Uterus (tissue), 4 donors: ENCODE results near the gene IDH3B. TPM values are rescaled to one million over a fixed set of nuclear protein-coding genes. Genes with fewer than 3 reads are reported as not detected.

Experiments
- DNase-seq, 2 donors: peaks; one replicate each; pipeline ENCODE4 v3.0.0-alpha.2; 2019 to 2020
- H3K27ac ChIP-seq, 2 donors: fragments of 200-600 bp; sonication (generic); 1 replicate in 1 of 2; 2 replicates in 1 of 2; pipeline ENCODE4 v1.5.1; 2016 to 2018
- H3K27me3 ChIP-seq, 2 donors: fragments of 200-600 bp; sonication (generic); one replicate each; pipeline ENCODE4 v1.5.1; 2018 to 2019; ENCODE audit warnings: control low read depth in 1 of 2
- H3K36me3 ChIP-seq, 2 donors: fragments of 200-600 bp; sonication (generic); one replicate each; pipeline ENCODE4 v1.5.1; 2019; ENCODE audit warnings: control low read depth in 1 of 2
- H3K4me1 ChIP-seq, 2 donors: fragments of 200-600 bp; sonication (generic); one replicate each; pipeline ENCODE4 v1.5.1; 2018 to 2019; ENCODE audit warnings: control low read depth in 1 of 2
- H3K4me3 ChIP-seq, 2 donors: fragments of 200-600 bp; sonication (generic); 1 replicate in 1 of 2; 2 replicates in 1 of 2; pipeline ENCODE4 v1.5.1; 2018 to 2019; ENCODE audit warnings: mild to moderate bottlenecking in 1 of 2
- H3K9me3 ChIP-seq, 2 donors: fragments of 200-600 bp; sonication (generic); one replicate each; pipeline ENCODE4 v1.5.1; 2019; ENCODE audit warnings: control low read depth in 1 of 2
- POLR2A ChIP-seq, 2 donors: fragments of 450-650 bp; IDR thresholded peaks; one replicate each; pipeline ENCODE4 v1.6.1; 2016; ENCODE audit warnings: antibody characterized with exemption in 2 of 2, mild to moderate bottlenecking in 1 of 2, moderate library complexity in 1 of 2
- intact Hi-C: fragments of 100-400 bp; cut with DNase I; formaldehyde crosslinking; loops from one replicate; pipeline ENCODE4 v1.15.1; 2023; ENCODE audit warnings: low total_unique reads
- total RNA-seq, 4 donors: library from RNA; depleted of rRNA in 3 of 4; stranded (reverse); fragments of >200 nt in 3 of 4; gene quantifications; one replicate each; pipeline versions ENCODE4 v1.1.0 to v1.2.4, GENCODE V29; 2014 to 2023
- TF ChIP-seq, protein P1 (sequence below), 4 experiments: fragments of 200-600 bp in 2 of 4; fragments of 450-650 bp in 2 of 4; sonication (generic) in 2 of 4; IDR thresholded peaks; one replicate each; pipeline ENCODE4 v1.5.1; 2016 to 2019; ENCODE audit warnings: antibody characterized with exemption in 4 of 4, mild to moderate bottlenecking in 2 of 4, moderate library complexity in 1 of 4
- donor health status: DM: yes; HTN: yes; CAD: no.

The IDH3B gene
- total RNA-seq, 4 donors from 2014 or later, result 33.8 to 220 (median 83.7) TPM

DNA sequence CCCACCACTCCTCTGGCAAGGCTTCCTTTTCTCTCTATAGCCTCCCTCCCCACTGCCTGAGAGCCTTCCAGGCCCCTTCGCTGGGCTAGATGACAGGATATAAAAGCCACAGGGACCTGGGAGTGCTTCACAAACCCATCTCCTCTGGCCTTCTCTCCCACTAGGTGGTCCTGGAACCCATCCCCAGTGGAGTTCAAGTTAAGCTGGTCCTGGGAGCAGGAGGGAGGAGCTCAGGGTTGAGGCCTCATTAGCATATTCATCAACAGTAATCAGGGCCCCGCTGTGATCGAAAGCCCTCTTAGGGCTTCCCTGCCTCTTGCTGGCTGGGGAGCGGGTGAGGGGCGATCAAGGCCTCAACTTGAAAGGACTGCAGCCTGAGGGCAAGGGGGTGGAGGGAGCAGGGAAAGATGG is 37.7 kb upstream of the IDH3B start:
- Histone ChIP-seq H3K4me1 (no peaks in the 10 kb centered on the region), H3K27ac (no peak overlapping the region), H3K36me3 (no peaks in the 10 kb centered on the region), H3K4me3 (no peak overlapping the region), H3K9me3 (no peaks in the 10 kb centered on the region), H3K27me3 (no peaks in the 10 kb centered on the region)
- DNase-seq, result no peak
- TF ChIP-seq POLR2A (IDR thresholded peaks at IDR 0.05), result no peak
- TF ChIP-seq, protein P1, sequence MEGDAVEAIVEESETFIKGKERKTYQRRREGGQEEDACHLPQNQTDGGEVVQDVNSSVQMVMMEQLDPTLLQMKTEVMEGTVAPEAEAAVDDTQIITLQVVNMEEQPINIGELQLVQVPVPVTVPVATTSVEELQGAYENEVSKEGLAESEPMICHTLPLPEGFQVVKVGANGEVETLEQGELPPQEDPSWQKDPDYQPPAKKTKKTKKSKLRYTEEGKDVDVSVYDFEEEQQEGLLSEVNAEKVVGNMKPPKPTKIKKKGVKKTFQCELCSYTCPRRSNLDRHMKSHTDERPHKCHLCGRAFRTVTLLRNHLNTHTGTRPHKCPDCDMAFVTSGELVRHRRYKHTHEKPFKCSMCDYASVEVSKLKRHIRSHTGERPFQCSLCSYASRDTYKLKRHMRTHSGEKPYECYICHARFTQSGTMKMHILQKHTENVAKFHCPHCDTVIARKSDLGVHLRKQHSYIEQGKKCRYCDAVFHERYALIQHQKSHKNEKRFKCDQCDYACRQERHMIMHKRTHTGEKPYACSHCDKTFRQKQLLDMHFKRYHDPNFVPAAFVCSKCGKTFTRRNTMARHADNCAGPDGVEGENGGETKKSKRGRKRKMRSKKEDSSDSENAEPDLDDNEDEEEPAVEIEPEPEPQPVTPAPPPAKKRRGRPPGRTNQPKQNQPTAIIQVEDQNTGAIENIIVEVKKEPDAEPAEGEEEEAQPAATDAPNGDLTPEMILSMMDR (IDR thresholded peaks at IDR 0.05), result no peak
- intact Hi-C loops, result no loop called here

DNA sequence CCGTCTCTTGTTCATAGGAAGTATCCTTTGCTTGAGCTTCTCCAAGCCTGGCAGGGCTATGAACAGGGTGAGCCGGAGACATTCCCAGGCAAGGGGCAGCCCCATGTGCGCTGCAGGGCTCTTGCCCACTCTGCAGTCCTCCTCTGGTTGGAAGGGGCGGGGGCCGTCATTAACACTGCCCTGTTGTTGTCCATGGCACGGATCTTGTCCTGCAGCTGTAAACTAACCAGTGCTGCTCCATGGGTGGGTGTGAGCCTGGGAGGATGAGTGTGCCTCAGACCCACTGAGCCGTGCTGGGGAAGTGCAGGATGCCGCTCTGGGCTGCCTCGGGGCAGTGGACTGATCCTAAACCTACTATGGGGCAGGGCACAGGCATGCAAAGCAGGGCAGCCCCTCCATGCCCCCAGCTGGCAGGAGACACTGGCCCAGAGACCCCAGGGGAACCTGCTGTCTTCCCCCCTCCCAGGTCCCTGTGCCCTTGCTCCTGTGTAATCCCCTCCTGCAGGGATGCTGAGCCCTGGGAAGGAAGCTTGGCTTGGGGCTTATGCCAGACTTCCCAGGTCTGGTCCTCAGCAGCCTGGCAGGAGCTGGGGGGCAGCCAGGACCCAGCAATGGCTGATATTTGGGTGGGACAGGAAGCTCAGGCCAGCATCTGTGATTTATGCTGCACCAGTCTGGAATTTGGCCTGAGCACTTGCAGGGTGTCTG is 37.1 kb upstream of the IDH3B start:
- Histone ChIP-seq H3K27me3 (no peaks in the 10 kb centered on the region), H3K9me3 (no peaks in the 10 kb centered on the region), H3K27ac (no peak overlapping the region), H3K4me3 (no peak overlapping the region), H3K4me1 (no peaks in the 10 kb centered on the region), H3K36me3 (no peaks in the 10 kb centered on the region)
- no peak for DNase-seq
- intact Hi-C loops, result no loop called here
- TF ChIP-seq, protein P1 (IDR thresholded peaks at IDR 0.05), result no peak
- TF ChIP-seq POLR2A (IDR thresholded peaks at IDR 0.05), result no peak

DNA sequence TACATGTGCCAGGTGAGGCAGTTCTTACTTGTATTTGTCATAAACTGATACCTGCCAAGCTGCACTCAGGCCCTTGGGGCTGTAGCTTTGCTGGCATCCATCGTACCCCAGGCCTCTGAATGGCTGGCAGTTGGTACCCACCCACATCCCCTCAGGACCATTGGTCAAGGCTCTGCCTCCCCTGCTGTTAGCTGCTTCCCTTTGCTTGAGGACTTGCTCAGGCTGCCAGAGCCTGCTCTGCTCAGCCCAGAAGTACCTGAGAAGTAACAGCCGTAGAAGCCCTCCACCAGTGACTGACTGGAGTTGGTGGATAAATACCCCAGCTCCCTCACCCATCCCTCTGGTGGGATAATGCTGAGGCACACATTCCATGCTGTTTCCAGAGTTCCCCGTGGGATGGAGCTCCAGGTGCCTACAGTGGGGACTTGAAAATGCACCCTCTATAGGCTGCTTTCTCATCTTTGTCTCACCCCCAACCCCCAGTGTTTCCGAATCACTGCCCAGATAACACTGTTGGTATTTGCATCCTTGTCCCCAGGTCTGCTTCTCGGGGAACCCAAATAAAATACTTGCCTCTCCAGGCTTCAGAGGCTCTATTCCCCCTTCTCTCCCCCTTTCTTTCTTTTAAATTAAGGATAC is 35.9 kb upstream of the IDH3B start:
- TF ChIP-seq, protein P1 (IDR thresholded peaks at IDR 0.05), result no peak
- no peak for TF ChIP-seq POLR2A (IDR thresholded peaks at IDR 0.05)
- H3K4me1 ChIP-seq, result peaks cover 0 to 5% of the 10 kb centered on the region in 2 donors
- no peak overlapping the region for H3K4me3 ChIP-seq
- no peaks in the 10 kb centered on the region for H3K9me3 ChIP-seq
- intact Hi-C loops, result no loop called here
- H3K27ac ChIP-seq, result no peak overlapping the region
- DNase-seq, result no peak
- no peaks in the 10 kb centered on the region for H3K27me3 ChIP-seq
- H3K36me3 ChIP-seq, result no peaks in the 10 kb centered on the region

DNA sequence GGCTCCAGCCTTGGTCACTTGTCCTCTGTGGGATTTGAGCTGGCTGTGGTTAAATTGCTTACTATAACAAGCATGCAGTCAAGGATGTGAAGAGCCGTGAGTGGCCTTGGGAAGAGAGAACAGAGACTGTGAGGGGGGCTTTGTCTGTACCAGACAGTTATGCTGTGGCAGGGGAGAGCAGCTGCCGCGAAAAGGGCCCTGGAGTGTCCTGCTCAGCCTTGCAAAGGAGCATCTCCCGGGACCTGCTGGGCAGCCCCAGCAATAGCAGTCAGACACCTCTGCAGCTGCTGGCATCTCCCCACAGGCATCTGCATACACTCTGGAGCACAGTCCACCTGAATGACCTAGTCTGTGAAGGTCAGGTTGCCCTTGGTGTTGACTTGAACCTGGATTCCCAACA is 34.9 kb upstream of the IDH3B start:
- no peaks in the 10 kb centered on the region for H3K36me3 ChIP-seq
- no peaks in the 10 kb centered on the region for H3K27me3 ChIP-seq
- intact Hi-C loops, result no loop called here
- TF ChIP-seq, protein P1 (IDR thresholded peaks at IDR 0.05), result no peak
- TF ChIP-seq POLR2A (IDR thresholded peaks at IDR 0.05), result no peak
- DNase-seq, result no peak
- H3K4me3 ChIP-seq, result no peak overlapping the region
- H3K4me1 ChIP-seq, result peaks cover 0 to 5% of the 10 kb centered on the region in 2 donors
- no peak overlapping the region for H3K27ac ChIP-seq
- H3K9me3 ChIP-seq, result no peaks in the 10 kb centered on the region

DNA sequence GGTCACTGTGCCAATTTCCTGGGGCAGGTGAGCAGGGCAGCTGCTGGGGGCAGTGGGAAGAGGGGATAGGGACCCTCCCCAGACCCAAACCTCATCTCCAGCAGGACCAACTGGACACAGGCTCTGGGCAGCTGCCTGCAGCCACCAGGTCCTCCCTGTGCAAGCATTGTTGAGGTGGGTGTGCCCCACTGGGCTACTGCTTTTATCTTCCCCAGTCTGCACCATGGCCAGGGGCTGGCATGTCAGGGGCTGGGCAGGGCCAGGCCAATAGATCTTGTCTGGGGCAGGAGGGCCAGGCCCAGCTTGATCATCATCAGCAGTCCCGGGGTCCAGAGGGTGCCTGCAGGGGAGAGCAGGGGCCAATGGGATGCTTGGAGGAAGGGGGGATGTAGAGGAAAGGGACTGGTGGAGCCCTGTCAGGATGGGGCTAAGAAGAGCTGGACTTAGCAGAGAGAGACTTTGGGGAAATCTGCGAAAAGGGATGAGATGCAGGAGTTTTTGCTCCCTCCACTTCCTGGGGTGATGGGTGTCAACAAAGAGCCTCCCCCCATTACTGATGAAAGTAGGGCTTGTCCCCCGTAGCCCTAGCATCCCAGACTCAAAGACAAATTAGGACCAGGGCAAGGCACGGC is 34.3 kb upstream of the IDH3B start:
- H3K36me3 ChIP-seq, result no peaks in the 10 kb centered on the region
- intact Hi-C loops, result no loop called here
- TF ChIP-seq, protein P1 (IDR thresholded peaks at IDR 0.05), result no peak
- TF ChIP-seq POLR2A (IDR thresholded peaks at IDR 0.05), result no peak
- H3K27ac ChIP-seq, result no peak overlapping the region
- peaks cover 0 to 9% of the 10 kb centered on the region in 2 donors for H3K4me1 ChIP-seq
- DNase-seq, result no peak
- no peaks in the 10 kb centered on the region for H3K27me3 ChIP-seq
- H3K4me3 ChIP-seq, result no peak overlapping the region
- H3K9me3 ChIP-seq, result no peaks in the 10 kb centered on the region
